A673 (cell line): ENCODE results near the gene MTF1.

Experiments
- EZH2 ChIP-seq: fragments of 200-600 bp; sonication (generic); IDR thresholded peaks from 2 replicates; pipeline ENCODE4 v1.6.1; 2017; ENCODE audit warnings: borderline replicate concordance, low read depth, mild to moderate bottlenecking, mixed read lengths, antibody characterized with exemption, low read length; ENCODE audit not compliant: poor library complexity, severe bottlenecking
- TF ChIP-seq, protein P1 (sequence below): fragments of 300-800, 200-600 bp; sonication (generic); conservative IDR thresholded peaks from 2 replicates; pipeline ENCODE4 v1.5.1; 2017; ENCODE audit warnings: low read depth, mild to moderate bottlenecking, antibody characterized with exemption, low read length, moderate library complexity, mixed read lengths

DNA sequence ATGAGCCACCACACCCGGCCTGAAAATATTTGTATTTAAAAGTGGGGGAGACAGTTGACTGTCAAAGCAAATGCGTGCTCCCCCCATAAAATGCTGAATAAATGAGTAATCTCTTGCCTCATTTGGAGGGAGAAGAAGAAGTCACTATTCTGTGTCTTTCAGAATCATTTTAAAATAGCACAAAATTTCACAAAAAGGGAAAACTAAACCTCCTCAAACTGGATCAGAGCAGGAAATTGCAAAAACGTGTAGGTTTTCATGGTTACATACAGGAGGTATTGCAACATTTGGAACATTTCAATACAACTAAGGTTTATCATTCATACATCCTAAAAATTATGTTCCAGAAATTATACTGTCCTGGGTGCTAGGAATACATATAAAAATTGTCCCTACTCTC is 13.6 kb downstream of the MTF1 start:
- TF ChIP-seq EZH2, result no peak
- TF ChIP-seq, protein P1, sequence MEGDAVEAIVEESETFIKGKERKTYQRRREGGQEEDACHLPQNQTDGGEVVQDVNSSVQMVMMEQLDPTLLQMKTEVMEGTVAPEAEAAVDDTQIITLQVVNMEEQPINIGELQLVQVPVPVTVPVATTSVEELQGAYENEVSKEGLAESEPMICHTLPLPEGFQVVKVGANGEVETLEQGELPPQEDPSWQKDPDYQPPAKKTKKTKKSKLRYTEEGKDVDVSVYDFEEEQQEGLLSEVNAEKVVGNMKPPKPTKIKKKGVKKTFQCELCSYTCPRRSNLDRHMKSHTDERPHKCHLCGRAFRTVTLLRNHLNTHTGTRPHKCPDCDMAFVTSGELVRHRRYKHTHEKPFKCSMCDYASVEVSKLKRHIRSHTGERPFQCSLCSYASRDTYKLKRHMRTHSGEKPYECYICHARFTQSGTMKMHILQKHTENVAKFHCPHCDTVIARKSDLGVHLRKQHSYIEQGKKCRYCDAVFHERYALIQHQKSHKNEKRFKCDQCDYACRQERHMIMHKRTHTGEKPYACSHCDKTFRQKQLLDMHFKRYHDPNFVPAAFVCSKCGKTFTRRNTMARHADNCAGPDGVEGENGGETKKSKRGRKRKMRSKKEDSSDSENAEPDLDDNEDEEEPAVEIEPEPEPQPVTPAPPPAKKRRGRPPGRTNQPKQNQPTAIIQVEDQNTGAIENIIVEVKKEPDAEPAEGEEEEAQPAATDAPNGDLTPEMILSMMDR, result no peak
